GM23338 (cell line): ENCODE results near the gene WIPF1. TPM values are rescaled to one million over a fixed set of nuclear protein-coding genes. Genes with fewer than 3 reads are reported as not detected.

ENCODE experiments used
- ATAC-seq: fragments of 200-7000 bp; cut with Tn5 transposase; 3 replicates; pipeline ENCODE4 v1.9.1; 2020
- DNase-seq: peaks from one replicate; pipeline ENCODE4 v3.0.0-alpha.2; 2015; ENCODE audit warnings: low spot score
- H2AFZ ChIP-seq: fragments of 200-600 bp; sonication (generic); 2 replicates; pipeline ENCODE4 v1.8.0; 2016; ENCODE audit warnings: antibody characterized with exemption, mild to moderate bottlenecking, moderate library complexity
- H3F3A ChIP-seq: fragments of 200-600 bp; sonication (generic); replicated peaks from 2 replicates; pipeline ENCODE4 v1.8.0; 2017; ENCODE audit warnings: antibody characterized with exemption, mixed run types, low read depth
- H3K27ac ChIP-seq: fragments of 200-600 bp; sonication (generic); 2 replicates; pipeline ENCODE4 v1.6.1; 2016; ENCODE audit warnings: low read depth
- H3K27me3 ChIP-seq: fragments of 200-600 bp; sonication (generic); 2 replicates; pipeline ENCODE4 v1.8.0; 2016; ENCODE audit warnings: mild to moderate bottlenecking, mixed run types, moderate library complexity; ENCODE audit not compliant: insufficient read depth
- H3K36me3 ChIP-seq: fragments of 200-600 bp; sonication (generic); 2 replicates; pipeline ENCODE4 v1.8.0; 2016; ENCODE audit warnings: mild to moderate bottlenecking; ENCODE audit not compliant: insufficient read depth
- H3K4me1 ChIP-seq: fragments of 200-600 bp; sonication (generic); 2 replicates; pipeline ENCODE4 v1.8.0; 2016; ENCODE audit warnings: mild to moderate bottlenecking, moderate library complexity; ENCODE audit not compliant: insufficient read depth
- H3K4me2 ChIP-seq: fragments of 200-600 bp; sonication (generic); 2 replicates; pipeline ENCODE4 v1.7.1; 2017; ENCODE audit warnings: mixed run types
- H3K4me3 ChIP-seq: fragments of 200-600 bp; sonication (generic); 2 replicates; pipeline ENCODE4 v1.6.1; 2016; ENCODE audit warnings: mixed run types
- H3K79me2 ChIP-seq: fragments of 200-600 bp; sonication (generic); replicated peaks from 2 replicates; pipeline ENCODE4 v1.8.0; 2017; ENCODE audit warnings: mild to moderate bottlenecking; ENCODE audit not compliant: insufficient read depth
- H3K9me2 ChIP-seq: fragments of 200-600 bp; sonication (generic); 2 replicates; pipeline ENCODE4 v1.8.0; 2017; ENCODE audit not compliant: insufficient read depth
- H4K20me1 ChIP-seq: fragments of 200-600 bp; sonication (generic); replicated peaks from 2 replicates; pipeline ENCODE4 v1.8.0; 2017; ENCODE audit warnings: mild to moderate bottlenecking; ENCODE audit not compliant: insufficient read depth
- H3K27ac Mint-ChIP-seq: 2 replicates; pipeline ENCODE4 v1.8.0; 2020; ENCODE audit warnings: inconsistent platforms, mild to moderate bottlenecking, moderate library complexity, mixed read lengths
- H3K27me3 Mint-ChIP-seq: 3 replicates; pipeline ENCODE4 v1.8.0; 2022; ENCODE audit warnings: low read depth, mild to moderate bottlenecking, moderate library complexity, mixed read lengths, inconsistent platforms; ENCODE audit not compliant: insufficient read depth, poor library complexity
- H3K36me3 Mint-ChIP-seq: 3 replicates; pipeline ENCODE4 v1.8.0; 2021; ENCODE audit warnings: low read depth, mild to moderate bottlenecking, inconsistent platforms, moderate library complexity, mixed read lengths
- H3K4me1 Mint-ChIP-seq: 3 replicates; pipeline ENCODE4 v1.8.0; 2020; ENCODE audit warnings: mild to moderate bottlenecking, inconsistent platforms, mixed read lengths
- H3K4me3 Mint-ChIP-seq: 3 replicates; pipeline ENCODE4 v1.8.0; 2021; ENCODE audit warnings: moderate library complexity, mild to moderate bottlenecking, inconsistent platforms, mixed read lengths
- H3K9me3 Mint-ChIP-seq: 3 replicates; pipeline ENCODE4 v1.8.0; 2020; ENCODE audit warnings: moderate library complexity, mild to moderate bottlenecking, inconsistent platforms, mixed read lengths
- JUNB ChIP-seq: IDR thresholded peaks from one replicate; pipeline ENCODE4 v1.6.1; 2016; ENCODE audit warnings: antibody characterized with exemption; ENCODE audit not compliant: unreplicated experiment
- NANOG ChIP-seq: IDR thresholded peaks from 2 replicates; pipeline ENCODE4 v1.6.1; 2016; ENCODE audit warnings: antibody characterized with exemption, borderline replicate concordance
- POLR2AphosphoS5 ChIP-seq: IDR thresholded peaks from 2 replicates; pipeline ENCODE4 v1.6.1; 2016; ENCODE audit warnings: antibody characterized with exemption, low read depth
- ZNF462 ChIP-seq: fragments of 250-450 bp; sonication (Bioruptor Pico); IDR thresholded peaks from 2 replicates; pipeline ENCODE4 v1.5.0; 2020; ENCODE audit warnings: mild to moderate bottlenecking, moderate library complexity
- polyA plus RNA-seq: library from polyadenylated mRNA; unstranded; fragments of >200 nt; fragmentation: Nextera tagmentation; extraction: Ambion mirVana; gene quantifications from 2 replicates; pipeline ENCODE4 v1.2.1, GENCODE V29; 2016
- total RNA-seq: library from RNA; depleted of rRNA; stranded (reverse); fragments of >200 nt; shearing (Covaris generic); gene quantifications from 2 replicates; pipeline ENCODE4 v1.2.3, GENCODE V29; 2014
- TF ChIP-seq, protein P1 (sequence below), 2 experiments: fragments of 200-600 bp in 1 of 2; sonication (generic) in 1 of 2; conservative IDR thresholded peaks; 2 replicates each; pipeline versions ENCODE4 v1.5.1 to v1.6.1; 2016 to 2017; ENCODE audit warnings: antibody characterized with exemption in 2 of 2, low read depth in 2 of 2, mild to moderate bottlenecking in 2 of 2, moderate library complexity in 1 of 2
- TF ChIP-seq, protein P2 (sequence below): IDR thresholded peaks from 2 replicates; pipeline ENCODE4 v1.6.1; 2016; ENCODE audit warnings: antibody characterized with exemption

The WIPF1 gene
- total and polyA plus RNA-seq, 2 experiments from 2014 or later, result 3.0 to 6.0 TPM

- TF ChIP-seq, protein P1, sequence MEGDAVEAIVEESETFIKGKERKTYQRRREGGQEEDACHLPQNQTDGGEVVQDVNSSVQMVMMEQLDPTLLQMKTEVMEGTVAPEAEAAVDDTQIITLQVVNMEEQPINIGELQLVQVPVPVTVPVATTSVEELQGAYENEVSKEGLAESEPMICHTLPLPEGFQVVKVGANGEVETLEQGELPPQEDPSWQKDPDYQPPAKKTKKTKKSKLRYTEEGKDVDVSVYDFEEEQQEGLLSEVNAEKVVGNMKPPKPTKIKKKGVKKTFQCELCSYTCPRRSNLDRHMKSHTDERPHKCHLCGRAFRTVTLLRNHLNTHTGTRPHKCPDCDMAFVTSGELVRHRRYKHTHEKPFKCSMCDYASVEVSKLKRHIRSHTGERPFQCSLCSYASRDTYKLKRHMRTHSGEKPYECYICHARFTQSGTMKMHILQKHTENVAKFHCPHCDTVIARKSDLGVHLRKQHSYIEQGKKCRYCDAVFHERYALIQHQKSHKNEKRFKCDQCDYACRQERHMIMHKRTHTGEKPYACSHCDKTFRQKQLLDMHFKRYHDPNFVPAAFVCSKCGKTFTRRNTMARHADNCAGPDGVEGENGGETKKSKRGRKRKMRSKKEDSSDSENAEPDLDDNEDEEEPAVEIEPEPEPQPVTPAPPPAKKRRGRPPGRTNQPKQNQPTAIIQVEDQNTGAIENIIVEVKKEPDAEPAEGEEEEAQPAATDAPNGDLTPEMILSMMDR (conservative IDR thresholded peaks at IDR 0.05; ENCODE audit: low read depth in 2 of 2), result no peak
- TF ChIP-seq, protein P2, sequence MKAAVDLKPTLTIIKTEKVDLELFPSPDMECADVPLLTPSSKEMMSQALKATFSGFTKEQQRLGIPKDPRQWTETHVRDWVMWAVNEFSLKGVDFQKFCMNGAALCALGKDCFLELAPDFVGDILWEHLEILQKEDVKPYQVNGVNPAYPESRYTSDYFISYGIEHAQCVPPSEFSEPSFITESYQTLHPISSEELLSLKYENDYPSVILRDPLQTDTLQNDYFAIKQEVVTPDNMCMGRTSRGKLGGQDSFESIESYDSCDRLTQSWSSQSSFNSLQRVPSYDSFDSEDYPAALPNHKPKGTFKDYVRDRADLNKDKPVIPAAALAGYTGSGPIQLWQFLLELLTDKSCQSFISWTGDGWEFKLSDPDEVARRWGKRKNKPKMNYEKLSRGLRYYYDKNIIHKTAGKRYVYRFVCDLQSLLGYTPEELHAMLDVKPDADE, result no peak
- TF ChIP-seq JUNB, result no peak
- no peak for TF ChIP-seq NANOG
- no peak for TF ChIP-seq ZNF462
- TF ChIP-seq POLR2AphosphoS5, result no peak
These were observed 19.5 kb upstream of the WIPF1 start for GRCh38 chr2:174617120-174617519.

More at GRCh38 chr2:174617120-174617519, 19.5 kb upstream of the WIPF1 start:
- Histone ChIP-seq H3K4me2 (no peak overlapping the region), H3K9me2 (no peaks in the 10 kb centered on the region), H4K20me1 (no peaks in the 10 kb centered on the region), H3K79me2 (no peaks in the 10 kb centered on the region), H3K27ac (no peak overlapping the region), H3K27me3 (no peaks in the 10 kb centered on the region), H3K4me1 (no peaks in the 10 kb centered on the region), H3F3A (no peaks in the 10 kb centered on the region), H2AFZ (no peak overlapping the region), H3K36me3 (no peaks in the 10 kb centered on the region), H3K4me3 (no peak overlapping the region)
- no peak for DNase-seq
- Mint-ChIP-seq H3K27me3 (no peaks in the 10 kb centered on the region), H3K4me1 (no peaks in the 10 kb centered on the region; the same call in 2 of the 3 replicates), H3K9me3 (no peaks in the 10 kb centered on the region), H3K4me3 (no peak overlapping the region), H3K27ac (no peak overlapping the region), H3K36me3 (no peaks in the 10 kb centered on the region)
- no peak for ATAC-seq
